ENCODE data around the gene SEC16B.

DNA sequence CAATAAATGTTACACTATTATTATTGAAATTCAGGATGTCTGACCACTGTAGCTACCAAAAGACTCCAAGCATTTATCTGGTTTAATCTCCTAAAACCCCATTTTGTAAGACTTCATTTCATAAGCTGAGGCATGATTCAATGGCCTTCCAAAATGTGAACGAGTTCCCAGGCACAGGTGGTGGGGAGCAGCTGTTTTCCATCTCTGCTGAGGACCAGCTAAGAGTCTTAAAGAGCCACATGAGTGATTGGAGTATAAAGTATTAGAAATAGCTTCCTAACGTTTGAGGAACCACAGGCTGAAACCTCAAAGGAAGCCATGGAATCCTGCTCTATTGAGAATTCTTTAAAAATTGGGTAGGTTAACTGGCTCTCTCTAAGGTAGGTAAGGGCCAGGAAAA is 44.9 kb downstream of the SEC16B start:
- TF ChIP-seq, protein P1, sequence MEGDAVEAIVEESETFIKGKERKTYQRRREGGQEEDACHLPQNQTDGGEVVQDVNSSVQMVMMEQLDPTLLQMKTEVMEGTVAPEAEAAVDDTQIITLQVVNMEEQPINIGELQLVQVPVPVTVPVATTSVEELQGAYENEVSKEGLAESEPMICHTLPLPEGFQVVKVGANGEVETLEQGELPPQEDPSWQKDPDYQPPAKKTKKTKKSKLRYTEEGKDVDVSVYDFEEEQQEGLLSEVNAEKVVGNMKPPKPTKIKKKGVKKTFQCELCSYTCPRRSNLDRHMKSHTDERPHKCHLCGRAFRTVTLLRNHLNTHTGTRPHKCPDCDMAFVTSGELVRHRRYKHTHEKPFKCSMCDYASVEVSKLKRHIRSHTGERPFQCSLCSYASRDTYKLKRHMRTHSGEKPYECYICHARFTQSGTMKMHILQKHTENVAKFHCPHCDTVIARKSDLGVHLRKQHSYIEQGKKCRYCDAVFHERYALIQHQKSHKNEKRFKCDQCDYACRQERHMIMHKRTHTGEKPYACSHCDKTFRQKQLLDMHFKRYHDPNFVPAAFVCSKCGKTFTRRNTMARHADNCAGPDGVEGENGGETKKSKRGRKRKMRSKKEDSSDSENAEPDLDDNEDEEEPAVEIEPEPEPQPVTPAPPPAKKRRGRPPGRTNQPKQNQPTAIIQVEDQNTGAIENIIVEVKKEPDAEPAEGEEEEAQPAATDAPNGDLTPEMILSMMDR (IDR thresholded peaks at IDR 0.05; ENCODE audit: low read length) = no peak
- TF ChIP-seq EZH2 (IDR thresholded peaks at IDR 0.05; ENCODE audit: borderline replicate concordance, low read length) = no peak

All from OCI-LY1 (cell line).